GM18868 (cell line): Measurements from ENCODE around the gene TTC13.
A peak's percentile ranks its signal among the peaks of the same experiment; 100 is the strongest.

Source experiments
- ATAC-seq: cut with Tn5 transposase; IDR thresholded peaks from one replicate; pipeline ENCODE4 v1.9.1; 2021; ENCODE audit warnings: mild to moderate bottlenecking, moderate library complexity; ENCODE audit not compliant: unreplicated experiment

The TTC13 gene

GRCh38 chr1:230957580-230957989, 21.1 kb downstream of the TTC13 start:
- ATAC-seq, result peak; percentile 90

- ATAC-seq, result no peak
Observed at GRCh38 chr1:230950404-230950803, 28.3 kb downstream of the TTC13 start.

GRCh38 chr1:230948903-230949302, 29.8 kb downstream of the TTC13 start:
- ATAC-seq, result no peak

GRCh38 chr1:230948301-230948700, 30.4 kb downstream of the TTC13 start:
- no peak for ATAC-seq

GRCh38 chr1:230943048-230943593, 35.5 kb downstream of the TTC13 start:
- no peak for ATAC-seq

- ATAC-seq, result no peak
Observed at GRCh38 chr1:230940848-230941247, 37.8 kb downstream of the TTC13 start.

GRCh38 chr1:230939806-230940489, 38.7 kb downstream of the TTC13 start:
- no peak for ATAC-seq

GRCh38 chr1:230938924-230939368, 39.7 kb downstream of the TTC13 start:
- no peak for ATAC-seq

GRCh38 chr1:230937371-230937770, 41.3 kb downstream of the TTC13 start:
- ATAC-seq, result no peak

GRCh38 chr1:230936475-230936874, 42.2 kb downstream of the TTC13 start:
- no peak for ATAC-seq

- ATAC-seq, result no peak
Observed at GRCh38 chr1:230935852-230936251, 42.8 kb downstream of the TTC13 start.

GRCh38 chr1:230930986-230931385, 47.7 kb downstream of the TTC13 start:
- ATAC-seq, result no peak

GRCh38 chr1:230926182-230926581, 52.5 kb downstream of the TTC13 start:
- ATAC-seq, result no peak

- no peak for ATAC-seq
Observed at GRCh38 chr1:230925608-230926007, 53.1 kb downstream of the TTC13 start.

GRCh38 chr1:230923176-230923575, 55.5 kb downstream of the TTC13 start:
- ATAC-seq, result no peak

GRCh38 chr1:230922620-230923019, 56.0 kb downstream of the TTC13 start:
- ATAC-seq, result no peak

- ATAC-seq, result no peak
Observed at GRCh38 chr1:230919207-230919606, 59.5 kb downstream of the TTC13 start.

- peak; percentile 61 for ATAC-seq
Observed at GRCh38 chr1:230917284-230918135, 61.2 kb downstream of the TTC13 start.

GRCh38 chr1:230916587-230917283, 61.9 kb downstream of the TTC13 start:
- ATAC-seq, result no peak

- no peak for ATAC-seq
Observed at GRCh38 chr1:230915078-230915477, 63.6 kb downstream of the TTC13 start.

- ATAC-seq, result no peak
Observed at GRCh38 chr1:230913496-230913895, 65.2 kb downstream of the TTC13 start.
